HepG2 (cell line): ENCODE results near the gene AQP7. TPM values are rescaled to one million over a fixed set of nuclear protein-coding genes. Genes with fewer than 3 reads are reported as not detected.

Experiments
- FOXO1 ChIP-seq: sonication (generic); formaldehyde crosslinking; IDR thresholded peaks from 2 replicates; pipeline ENCODE4 v1.4.0; 2020; ENCODE audit warnings: missing genetic modification reagents
- GMEB1 ChIP-seq: sonication (generic); formaldehyde crosslinking; IDR thresholded peaks from 2 replicates; pipeline ENCODE4 v1.5.1; 2020; ENCODE audit warnings: missing genetic modification reagents, mild to moderate bottlenecking, borderline replicate concordance
- HOXA3 ChIP-seq: sonication (generic); formaldehyde crosslinking; IDR thresholded peaks from 2 replicates; pipeline ENCODE4 v1.5.0; 2020; ENCODE audit warnings: missing genetic modification reagents
- NR2F6 ChIP-seq, 2 experiments: IDR thresholded peaks; 2 replicates each; pipeline ENCODE4 v1.6.1; 2016; ENCODE audit warnings: antibody characterized with exemption in 1 of 2, mild to moderate bottlenecking in 1 of 2
- RFX1 ChIP-seq: fragments of 450-650 bp; IDR thresholded peaks from 2 replicates; pipeline ENCODE4 v1.6.1; 2017
- SOX5 ChIP-seq: IDR thresholded peaks from 2 replicates; pipeline ENCODE4 v1.6.1; 2016; ENCODE audit warnings: borderline replicate concordance
- ZMYM4 ChIP-seq: sonication (generic); formaldehyde crosslinking; IDR thresholded peaks from 2 replicates; pipeline ENCODE4 v1.8.1; 2023; ENCODE audit warnings: mild to moderate bottlenecking, missing genetic modification reagents
- polyA plus RNA-seq, 8 experiments: library from polyadenylated mRNA; depleted of rRNA in 3 of 8; stranded (reverse) in 7 of 8; unstranded in 1 of 8; fragments of >200 nt; fragmentation: Illumina TruSeq in 4 of 8; extraction: Trizol in 4 of 8; gene quantifications; 2 replicates each; pipeline versions ENCODE4 v1.2.1 to v1.2.3, GENCODE V29; 2011 to 2016; ENCODE audit warnings: low read depth in 4 of 8, missing spikeins in 1 of 8, mixed read lengths in 1 of 8; ENCODE audit not compliant: insufficient read depth in 1 of 8
- total RNA-seq, 5 experiments: library from RNA; depleted of rRNA; stranded (reverse); fragments of >200 nt; fragmentation: Illumina TruSeq; extraction: Trizol; gene quantifications; 2 replicates each; pipeline ENCODE4 v1.2.3, GENCODE V29; 2016; ENCODE audit warnings: low read depth in 1 of 5
- TF ChIP-seq, protein P1 (sequence below): sonication (generic); formaldehyde crosslinking; IDR thresholded peaks from 2 replicates; pipeline ENCODE4 v1.4.0; 2020; ENCODE audit warnings: missing genetic modification reagents

AQP7 gene
- total and polyA plus RNA-seq, 2 of the 13 experiments (the other 11 are each of a cell fraction or from before 2014, with no cell fraction given): 1.9 to 2.1 TPM

DNA sequence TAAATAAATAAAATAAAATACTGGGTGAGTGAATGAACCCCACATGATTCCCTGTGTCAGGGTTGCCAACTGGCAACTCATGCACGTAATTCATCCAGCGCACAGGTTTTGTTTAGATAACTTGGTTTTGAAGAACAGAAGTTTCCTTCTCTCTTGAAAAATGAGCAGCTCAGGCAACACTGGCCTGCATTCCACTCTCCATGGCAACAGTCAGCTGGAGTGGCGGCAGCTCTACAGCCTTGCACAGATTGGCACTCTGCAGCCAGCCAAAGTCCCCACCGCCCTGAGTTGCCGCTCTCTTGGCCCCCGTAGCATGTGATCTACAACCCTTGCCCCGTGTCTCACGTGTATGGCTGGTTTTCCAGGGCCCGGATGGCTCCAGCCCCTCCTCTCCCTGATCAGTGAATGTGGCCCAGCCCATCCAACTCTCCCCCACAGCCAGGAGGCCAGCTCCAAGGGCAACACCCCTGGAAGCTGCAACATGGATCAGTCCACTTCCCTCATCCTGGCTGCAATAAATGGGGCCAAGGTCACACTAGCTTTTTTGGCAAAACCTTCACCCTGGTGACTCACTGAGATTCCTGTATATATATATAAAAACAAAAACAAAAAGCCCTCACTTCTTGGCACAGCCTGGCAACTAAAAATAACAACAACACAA lies 11.1 kb downstream of the AQP7 start (continued):
- TF ChIP-seq GMEB1 (CRISPR knock-in tag): peak; percentile 43; the same call in 1 of the 2 replicates
- peak; percentile 60; the same call in 1 of the 2 replicates for TF ChIP-seq HOXA3 (CRISPR knock-in tag)
- TF ChIP-seq NR2F6 (IDR thresholded peaks at IDR 0.05): peak; percentile 44
- peak; percentile 70 for TF ChIP-seq NR2F6 (CRISPR knock-in tag; IDR thresholded peaks at IDR 0.05)
- TF ChIP-seq ZMYM4 (CRISPR knock-in tag): peak; percentile 55; the same call in 1 of the 2 replicates
- peak; percentile 69 for TF ChIP-seq SOX5 (CRISPR knock-in tag)
- peak; percentile 48; the same call in 1 of the 2 replicates for TF ChIP-seq RFX1
- peak; percentile 49; the same call in 1 of the 2 replicates for TF ChIP-seq FOXO1 (CRISPR knock-in tag)
- TF ChIP-seq, protein P1, sequence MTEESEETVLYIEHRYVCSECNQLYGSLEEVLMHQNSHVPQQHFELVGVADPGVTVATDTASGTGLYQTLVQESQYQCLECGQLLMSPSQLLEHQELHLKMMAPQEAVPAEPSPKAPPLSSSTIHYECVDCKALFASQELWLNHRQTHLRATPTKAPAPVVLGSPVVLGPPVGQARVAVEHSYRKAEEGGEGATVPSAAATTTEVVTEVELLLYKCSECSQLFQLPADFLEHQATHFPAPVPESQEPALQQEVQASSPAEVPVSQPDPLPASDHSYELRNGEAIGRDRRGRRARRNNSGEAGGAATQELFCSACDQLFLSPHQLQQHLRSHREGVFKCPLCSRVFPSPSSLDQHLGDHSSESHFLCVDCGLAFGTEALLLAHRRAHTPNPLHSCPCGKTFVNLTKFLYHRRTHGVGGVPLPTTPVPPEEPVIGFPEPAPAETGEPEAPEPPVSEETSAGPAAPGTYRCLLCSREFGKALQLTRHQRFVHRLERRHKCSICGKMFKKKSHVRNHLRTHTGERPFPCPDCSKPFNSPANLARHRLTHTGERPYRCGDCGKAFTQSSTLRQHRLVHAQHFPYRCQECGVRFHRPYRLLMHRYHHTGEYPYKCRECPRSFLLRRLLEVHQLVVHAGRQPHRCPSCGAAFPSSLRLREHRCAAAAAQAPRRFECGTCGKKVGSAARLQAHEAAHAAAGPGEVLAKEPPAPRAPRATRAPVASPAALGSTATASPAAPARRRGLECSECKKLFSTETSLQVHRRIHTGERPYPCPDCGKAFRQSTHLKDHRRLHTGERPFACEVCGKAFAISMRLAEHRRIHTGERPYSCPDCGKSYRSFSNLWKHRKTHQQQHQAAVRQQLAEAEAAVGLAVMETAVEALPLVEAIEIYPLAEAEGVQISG (CRISPR knock-in tag): peak; percentile 57; the same call in 1 of the 2 replicates
